ENCODE measurements around the gene AXIN1.

DNA sequence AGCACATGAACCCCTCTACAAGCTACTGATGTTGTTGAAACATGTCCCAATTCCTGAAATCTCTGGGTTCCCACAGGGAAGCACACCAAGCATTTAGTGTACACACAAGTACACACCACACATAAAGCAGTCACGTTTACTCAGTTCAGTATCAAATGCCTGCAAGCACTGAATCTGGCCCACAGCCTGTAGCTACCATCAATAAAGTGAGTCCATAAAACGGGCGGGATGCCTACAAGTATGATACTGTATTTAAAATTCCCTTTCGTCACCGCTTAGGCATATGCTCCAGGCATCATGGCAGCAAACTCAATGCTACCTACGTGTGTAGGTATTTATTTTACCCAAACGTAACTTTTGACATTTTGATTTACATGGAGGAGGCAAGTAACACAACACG is 2.3 kb downstream of the AXIN1 start:
- TF ChIP-seq, protein P1, sequence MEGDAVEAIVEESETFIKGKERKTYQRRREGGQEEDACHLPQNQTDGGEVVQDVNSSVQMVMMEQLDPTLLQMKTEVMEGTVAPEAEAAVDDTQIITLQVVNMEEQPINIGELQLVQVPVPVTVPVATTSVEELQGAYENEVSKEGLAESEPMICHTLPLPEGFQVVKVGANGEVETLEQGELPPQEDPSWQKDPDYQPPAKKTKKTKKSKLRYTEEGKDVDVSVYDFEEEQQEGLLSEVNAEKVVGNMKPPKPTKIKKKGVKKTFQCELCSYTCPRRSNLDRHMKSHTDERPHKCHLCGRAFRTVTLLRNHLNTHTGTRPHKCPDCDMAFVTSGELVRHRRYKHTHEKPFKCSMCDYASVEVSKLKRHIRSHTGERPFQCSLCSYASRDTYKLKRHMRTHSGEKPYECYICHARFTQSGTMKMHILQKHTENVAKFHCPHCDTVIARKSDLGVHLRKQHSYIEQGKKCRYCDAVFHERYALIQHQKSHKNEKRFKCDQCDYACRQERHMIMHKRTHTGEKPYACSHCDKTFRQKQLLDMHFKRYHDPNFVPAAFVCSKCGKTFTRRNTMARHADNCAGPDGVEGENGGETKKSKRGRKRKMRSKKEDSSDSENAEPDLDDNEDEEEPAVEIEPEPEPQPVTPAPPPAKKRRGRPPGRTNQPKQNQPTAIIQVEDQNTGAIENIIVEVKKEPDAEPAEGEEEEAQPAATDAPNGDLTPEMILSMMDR (IDR thresholded peaks at IDR 0.05), result no peak
- no peak for TF ChIP-seq POLR2A (IDR thresholded peaks at IDR 0.05)
